H9 (cell line): ENCODE results near the gene SSUH2. TPM values are rescaled to one million over a fixed set of nuclear protein-coding genes. Genes with fewer than 3 reads are reported as not detected.

Experiments
- DNase-seq: peaks from one replicate; pipeline ENCODE4 v3.0.0-alpha.2; 2017
- H2AFZ ChIP-seq: one replicate; pipeline ENCODE4 v1.6.1; 2013; ENCODE audit warnings: mild to moderate bottlenecking, low read length, control low read depth, moderate library complexity
- H2AK5ac ChIP-seq: 2 replicates; pipeline ENCODE4 v1.6.1; 2013; ENCODE audit warnings: low read length, control low read depth, mixed read lengths; ENCODE audit not compliant: insufficient read length
- H2BK120ac ChIP-seq: one replicate; pipeline ENCODE4 v1.6.1; 2013; ENCODE audit warnings: low read depth, mild to moderate bottlenecking, low read length, control low read depth, inconsistent platforms; ENCODE audit not compliant: poor library complexity, severe bottlenecking
- H2BK12ac ChIP-seq: 2 replicates; pipeline ENCODE4 v1.6.1; 2013; ENCODE audit warnings: low read length, control low read depth, mixed read lengths, low read depth; ENCODE audit not compliant: insufficient read length
- H2BK15ac ChIP-seq: 2 replicates; pipeline ENCODE4 v1.6.1; 2013; ENCODE audit warnings: low read depth, low read length, control low read depth
- H2BK20ac ChIP-seq: one replicate; pipeline ENCODE4 v1.6.1; 2013; ENCODE audit warnings: low read depth, mild to moderate bottlenecking, low read length, control low read depth, inconsistent platforms; ENCODE audit not compliant: poor library complexity, severe bottlenecking
- H2BK5ac ChIP-seq: 2 replicates; pipeline ENCODE4 v1.6.1; 2013; ENCODE audit warnings: low read length, control low read depth, mixed read lengths; ENCODE audit not compliant: insufficient read length
- H3K14ac ChIP-seq: 2 replicates; pipeline ENCODE4 v1.6.1; 2013; ENCODE audit warnings: low read length, control low read depth; ENCODE audit not compliant: insufficient read depth
- H3K18ac ChIP-seq: 2 replicates; pipeline ENCODE4 v1.6.1; 2013; ENCODE audit warnings: low read depth, mild to moderate bottlenecking, mixed read lengths, low read length, control low read depth; ENCODE audit not compliant: insufficient read length
- H3K23ac ChIP-seq: 2 replicates; pipeline ENCODE4 v1.6.1; 2013; ENCODE audit warnings: low read length, control low read depth, mixed read lengths, low read depth; ENCODE audit not compliant: insufficient read length
- H3K23me2 ChIP-seq: 2 replicates; pipeline ENCODE4 v1.6.1; 2013; ENCODE audit warnings: low read depth, mild to moderate bottlenecking, mixed read lengths, low read length, control low read depth; ENCODE audit not compliant: insufficient read length, poor library complexity, severe bottlenecking
- H3K27ac ChIP-seq: 2 replicates; pipeline ENCODE4 v1.5.1; 2013; ENCODE audit warnings: low read length, control low read depth, mixed read lengths, low read depth; ENCODE audit not compliant: insufficient read length
- H3K27me3 ChIP-seq: 2 replicates; pipeline ENCODE4 v1.6.1; 2013; ENCODE audit warnings: low read length, control low read depth, inconsistent platforms; ENCODE audit not compliant: insufficient read depth
- H3K4ac ChIP-seq: 2 replicates; pipeline ENCODE4 v1.6.1; 2013; ENCODE audit warnings: low read depth, mild to moderate bottlenecking, control low read depth, inconsistent platforms, low read length, moderate library complexity
- H3K4me1 ChIP-seq: 2 replicates; pipeline ENCODE4 v1.6.1; 2013; ENCODE audit warnings: low read length, control low read depth, inconsistent platforms; ENCODE audit not compliant: insufficient read depth
- H3K4me2 ChIP-seq: 2 replicates; pipeline ENCODE4 v1.6.1; 2013; ENCODE audit warnings: low read length, control low read depth, mixed read lengths; ENCODE audit not compliant: insufficient read length, insufficient read depth
- H3K56ac ChIP-seq: 2 replicates; pipeline ENCODE4 v1.6.1; 2013; ENCODE audit warnings: low read depth, mild to moderate bottlenecking, mixed read lengths, low read length, control low read depth; ENCODE audit not compliant: insufficient read length
- H3K79me1 ChIP-seq: 2 replicates; pipeline ENCODE4 v1.6.1; 2013; ENCODE audit warnings: low read depth, mild to moderate bottlenecking, moderate library complexity, low read length, control low read depth, inconsistent platforms; ENCODE audit not compliant: insufficient read depth, poor library complexity, severe bottlenecking
- H3K79me2 ChIP-seq: 2 replicates; pipeline ENCODE4 v1.6.1; 2013; ENCODE audit warnings: low read length, control low read depth, inconsistent platforms; ENCODE audit not compliant: insufficient read depth
- H3K9ac ChIP-seq: 2 replicates; pipeline ENCODE4 v1.6.1; 2013; ENCODE audit warnings: low read length, control low read depth, mixed read lengths; ENCODE audit not compliant: insufficient read length; ENCODE audit errors: extremely low read depth
- H3K9me3 ChIP-seq: one replicate; pipeline ENCODE4 v1.6.1; 2013; ENCODE audit warnings: low read depth, low read length, inconsistent platforms; ENCODE audit not compliant: control insufficient read depth
- H3T11ph ChIP-seq: one replicate; pipeline ENCODE4 v1.6.1; 2013; ENCODE audit warnings: mild to moderate bottlenecking, low read length, control low read depth, inconsistent platforms
- H4K20me1 ChIP-seq: one replicate; pipeline ENCODE4 v1.6.1; 2013; ENCODE audit not compliant: control insufficient read depth, insufficient read length, insufficient read depth
- H4K5ac ChIP-seq: 2 replicates; pipeline ENCODE4 v1.6.1; 2013; ENCODE audit warnings: low read depth, mild to moderate bottlenecking, mixed read lengths, low read length, control low read depth; ENCODE audit not compliant: insufficient read length
- H4K8ac ChIP-seq: replicated peaks from 2 replicates; pipeline ENCODE4 v1.6.1; 2013; ENCODE audit warnings: low read length, control low read depth, mixed read lengths, low read depth; ENCODE audit not compliant: insufficient read length
- H4K91ac ChIP-seq: 2 replicates; pipeline ENCODE4 v1.6.1; 2013; ENCODE audit warnings: low read depth, mild to moderate bottlenecking, moderate library complexity, mixed read lengths, low read length, control low read depth; ENCODE audit not compliant: insufficient read length
- H3K27ac Mint-ChIP-seq, 3 experiments: 2 replicates in 2 of 3; 3 replicates in 1 of 3; pipeline ENCODE4 v1.8.0; 2020 to 2021; ENCODE audit warnings: mixed read lengths in 3 of 3, mild to moderate bottlenecking in 1 of 3, moderate library complexity in 1 of 3
- H3K27me3 Mint-ChIP-seq: 2 replicates; pipeline ENCODE4 v1.8.0; 2021; ENCODE audit warnings: low read depth, mild to moderate bottlenecking, moderate library complexity, mixed read lengths
- H3K36me3 Mint-ChIP-seq, 3 experiments: 2 replicates in 2 of 3; 3 replicates in 1 of 3; pipeline ENCODE4 v1.8.0; 2020 to 2021; ENCODE audit warnings: low read depth in 3 of 3, mixed read lengths in 3 of 3; ENCODE audit not compliant: insufficient read depth in 1 of 3
- H3K4me1 Mint-ChIP-seq, 2 experiments: 2 replicates each; pipeline ENCODE4 v1.8.0; 2020; ENCODE audit warnings: mixed read lengths in 2 of 2
- H3K4me3 Mint-ChIP-seq, 2 experiments: 2 replicates in 1 of 2; 3 replicates in 1 of 2; pipeline ENCODE4 v1.8.0; 2020 to 2021; ENCODE audit warnings: mild to moderate bottlenecking in 2 of 2, mixed read lengths in 2 of 2, moderate library complexity in 1 of 2
- H3K9me3 Mint-ChIP-seq, 2 experiments: 2 replicates in 1 of 2; 3 replicates in 1 of 2; pipeline ENCODE4 v1.8.0; 2020; ENCODE audit warnings: mild to moderate bottlenecking in 2 of 2, mixed read lengths in 2 of 2, moderate library complexity in 1 of 2
- WGBS: extraction: QIAGEN DNeasy Blood & Tissue Kit; methylation state at CpG from one replicate; pipeline ENCODE4 v1.1.7; 2013; ENCODE audit warnings: missing lambda C conversion rate, low lambda C conversion rate, mixed read lengths; ENCODE audit not compliant: insufficient read length; ENCODE audit errors: extremely low coverage; 5-methylcytosine and 5-hydroxymethylcytosine counted together
- total RNA-seq: library from RNA; stranded (reverse); gene quantifications from 2 replicates; pipeline ENCODE4 v1.2.1, GENCODE V29; 2021
- TF ChIP-seq, protein P1 (sequence below): fragments of 200-600 bp; sonication (generic); conservative IDR thresholded peaks from 3 replicates; pipeline ENCODE4 v1.8.0; 2021; ENCODE audit warnings: antibody characterized with exemption, mild to moderate bottlenecking

The SSUH2 gene
- total RNA-seq, 1 experiment from 2014 or later: 0.61 TPM

- peaks cover 9 to 12% of the 10 kb centered on the region in 2 experiments for H3K4me1 Mint-ChIP-seq
- Histone ChIP-seq H3K4ac (no peak overlapping the region), H3K4me1 (no peaks in the 10 kb centered on the region; the same call in 1 of the 2 replicates), H2AK5ac (no peak overlapping the region), H4K91ac (no peak overlapping the region), H3K23ac (no peak overlapping the region), H3T11ph (no peak overlapping the region), H3K4me2 (no peak overlapping the region), H2BK20ac (no peak overlapping the region), H4K8ac (no peak overlapping the region), H2BK15ac (no peak overlapping the region), H4K20me1 (no peaks in the 10 kb centered on the region), H2BK120ac (no peak overlapping the region), H3K56ac (no peak overlapping the region), H3K23me2 (no peaks in the 10 kb centered on the region), H3K27me3 (no peaks in the 10 kb centered on the region), H3K79me1 (no peaks in the 10 kb centered on the region), H3K14ac (no peak overlapping the region), H3K9ac (no peak overlapping the region), H3K18ac (no peak overlapping the region), H3K79me2 (no peaks in the 10 kb centered on the region), H3K9me3 (no peaks in the 10 kb centered on the region), H2BK12ac (no peak overlapping the region), H2BK5ac (no peak overlapping the region), H2AFZ (no peak overlapping the region), H3K27ac (no peak overlapping the region), H4K5ac (no peak overlapping the region)
- no peak for DNase-seq
- H3K36me3 Mint-ChIP-seq: no peaks in the 10 kb centered on the region
- TF ChIP-seq, protein P1, sequence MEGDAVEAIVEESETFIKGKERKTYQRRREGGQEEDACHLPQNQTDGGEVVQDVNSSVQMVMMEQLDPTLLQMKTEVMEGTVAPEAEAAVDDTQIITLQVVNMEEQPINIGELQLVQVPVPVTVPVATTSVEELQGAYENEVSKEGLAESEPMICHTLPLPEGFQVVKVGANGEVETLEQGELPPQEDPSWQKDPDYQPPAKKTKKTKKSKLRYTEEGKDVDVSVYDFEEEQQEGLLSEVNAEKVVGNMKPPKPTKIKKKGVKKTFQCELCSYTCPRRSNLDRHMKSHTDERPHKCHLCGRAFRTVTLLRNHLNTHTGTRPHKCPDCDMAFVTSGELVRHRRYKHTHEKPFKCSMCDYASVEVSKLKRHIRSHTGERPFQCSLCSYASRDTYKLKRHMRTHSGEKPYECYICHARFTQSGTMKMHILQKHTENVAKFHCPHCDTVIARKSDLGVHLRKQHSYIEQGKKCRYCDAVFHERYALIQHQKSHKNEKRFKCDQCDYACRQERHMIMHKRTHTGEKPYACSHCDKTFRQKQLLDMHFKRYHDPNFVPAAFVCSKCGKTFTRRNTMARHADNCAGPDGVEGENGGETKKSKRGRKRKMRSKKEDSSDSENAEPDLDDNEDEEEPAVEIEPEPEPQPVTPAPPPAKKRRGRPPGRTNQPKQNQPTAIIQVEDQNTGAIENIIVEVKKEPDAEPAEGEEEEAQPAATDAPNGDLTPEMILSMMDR: no peak
- no peaks in the 10 kb centered on the region for H3K9me3 Mint-ChIP-seq
- no CpG with 5 or more reads among the region's 5 CpGs for WGBS
- H3K27ac Mint-ChIP-seq: no peak overlapping the region
- peaks cover 2% of the 10 kb centered on the region for H3K27me3 Mint-ChIP-seq
- H3K4me3 Mint-ChIP-seq: no peak overlapping the region
Measured at GRCh38 chr3:8627949-8628348, 16.6 kb downstream of the SSUH2 start.
